Vagina (tissue), 2 donors: ENCODE results near the gene TGFB2. TPM values are rescaled to one million over a fixed set of nuclear protein-coding genes. Genes with fewer than 3 reads are reported as not detected.

Experiments used
- DNase-seq, 2 donors: peaks; one replicate each; pipeline ENCODE4 v3.0.0-alpha.2; 2017; ENCODE audit errors: extremely low spot score in 2 of 2
- H3K27ac ChIP-seq: fragments of 200-600 bp; sonication (generic); one replicate; pipeline ENCODE4 v1.5.1; 2019
- H3K27me3 ChIP-seq: fragments of 200-600 bp; sonication (generic); one replicate; pipeline ENCODE4 v1.5.1; 2019
- H3K36me3 ChIP-seq, 2 donors: fragments of 200-600 bp; sonication (generic); one replicate each; pipeline ENCODE4 v1.5.1; 2017 to 2019
- H3K4me1 ChIP-seq: fragments of 200-600 bp; sonication (generic); one replicate; pipeline ENCODE4 v1.5.1; 2019
- H3K4me3 ChIP-seq, 2 donors: fragments of 200-600 bp; sonication (generic); 1 replicate in 1 of 2; 2 replicates in 1 of 2; pipeline ENCODE4 v1.5.1; 2016 to 2019
- H3K9me3 ChIP-seq: fragments of 200-600 bp; sonication (generic); one replicate; pipeline ENCODE4 v1.5.1; 2019
- CTCF ChIP-seq, 3 experiments: fragments of 450-650 bp in 2 of 3; fragments of 200-600 bp in 1 of 3; sonication (generic) in 1 of 3; IDR thresholded peaks; one replicate each; pipeline ENCODE4 v1.5.1; 2017 to 2019; ENCODE audit warnings: antibody characterized with exemption in 3 of 3, mild to moderate bottlenecking in 2 of 3, moderate library complexity in 2 of 3
- POLR2A ChIP-seq, 2 donors: fragments of 450-650 bp; IDR thresholded peaks; one replicate each; pipeline ENCODE4 v1.6.1; 2017; ENCODE audit warnings: antibody characterized with exemption in 2 of 2, mild to moderate bottlenecking in 2 of 2, moderate library complexity in 2 of 2
- POLR2AphosphoS5 ChIP-seq, 2 donors: sonication (generic); formaldehyde crosslinking; IDR thresholded peaks; one replicate each; pipeline ENCODE4 v1.9.0; 2017; ENCODE audit warnings: antibody characterized with exemption in 2 of 2, mild to moderate bottlenecking in 2 of 2, low read depth in 1 of 2; ENCODE audit not compliant: insufficient read depth in 1 of 2
- intact Hi-C: fragments of 100-400 bp; cut with DNase I; formaldehyde crosslinking; loops from one replicate; pipeline ENCODE4 v1.15.1; 2023
- total RNA-seq: library from RNA; depleted of rRNA; stranded (reverse); fragments of >200 nt; gene quantifications from one replicate; pipeline ENCODE4 v1.2.3, GENCODE V29; 2016

The TGFB2 gene
- total RNA-seq, 1 donor from 2014 or later, result 16.9 TPM

- H3K36me3 ChIP-seq, result peaks cover 0 to 5% of the 10 kb centered on the region in 2 donors
- intact Hi-C loops, result no loop called here
- no peak overlapping the region for H3K4me3 ChIP-seq
- no peaks in the 10 kb centered on the region for H3K4me1 ChIP-seq
- no peak for DNase-seq
- no peak overlapping the region for H3K27ac ChIP-seq
- no peaks in the 10 kb centered on the region for H3K27me3 ChIP-seq
- TF ChIP-seq POLR2A (IDR thresholded peaks at IDR 0.05), result no peak
- TF ChIP-seq CTCF (IDR thresholded peaks at IDR 0.05), result no peak
- no peak for TF ChIP-seq POLR2AphosphoS5 (IDR thresholded peaks at IDR 0.05; ENCODE audit: insufficient read depth in 1 of 2, low read depth in 1 of 2)
- no peaks in the 10 kb centered on the region for H3K9me3 ChIP-seq
Observed at GRCh38 chr1:218439541-218440295, 94.6 kb downstream of the TGFB2 start.

GRCh38 chr1:218443255-218443654, 98.1 kb downstream of the TGFB2 start:
- Histone ChIP-seq H3K27ac (no peak overlapping the region), H3K4me1 (peaks cover 8% of the 10 kb centered on the region), H3K9me3 (no peaks in the 10 kb centered on the region), H3K4me3 (no peak overlapping the region), H3K27me3 (no peaks in the 10 kb centered on the region), H3K36me3 (no peaks in the 10 kb centered on the region)
- TF ChIP-seq CTCF (IDR thresholded peaks at IDR 0.05) (no peak), POLR2AphosphoS5 (IDR thresholded peaks at IDR 0.05; ENCODE audit: insufficient read depth in 1 of 2, low read depth in 1 of 2) (no peak), POLR2A (IDR thresholded peaks at IDR 0.05) (no peak)
- DNase-seq, result no peak
- intact Hi-C loops, result no loop called here

- intact Hi-C loops, result no loop called here
- Histone ChIP-seq H3K36me3 (no peaks in the 10 kb centered on the region), H3K4me1 (peaks cover 8% of the 10 kb centered on the region), H3K27ac (no peak overlapping the region), H3K4me3 (no peak overlapping the region), H3K27me3 (no peaks in the 10 kb centered on the region), H3K9me3 (no peaks in the 10 kb centered on the region)
- DNase-seq, result no peak
- TF ChIP-seq POLR2AphosphoS5 (IDR thresholded peaks at IDR 0.05; ENCODE audit: insufficient read depth in 1 of 2, low read depth in 1 of 2) (no peak), CTCF (IDR thresholded peaks at IDR 0.05) (no peak), POLR2A (IDR thresholded peaks at IDR 0.05) (no peak)
Observed at GRCh38 chr1:218444173-218444572, 99.0 kb downstream of the TGFB2 start.

- Histone ChIP-seq H3K4me3 (no peak overlapping the region), H3K36me3 (no peaks in the 10 kb centered on the region), H3K9me3 (no peaks in the 10 kb centered on the region), H3K4me1 (peaks cover 8% of the 10 kb centered on the region), H3K27ac (no peak overlapping the region), H3K27me3 (no peaks in the 10 kb centered on the region)
- intact Hi-C loops, result no loop called here
- TF ChIP-seq POLR2A (IDR thresholded peaks at IDR 0.05), result no peak
- TF ChIP-seq POLR2AphosphoS5 (IDR thresholded peaks at IDR 0.05; ENCODE audit: insufficient read depth in 1 of 2, low read depth in 1 of 2), result no peak
- TF ChIP-seq CTCF (IDR thresholded peaks at IDR 0.05), result no peak
- DNase-seq, result no peak
Observed at GRCh38 chr1:218444588-218444987, 99.5 kb downstream of the TGFB2 start.

- Histone ChIP-seq H3K9me3 (no peaks in the 10 kb centered on the region), H3K36me3 (no peaks in the 10 kb centered on the region), H3K27ac (peak overlapping the region; percentile 41), H3K4me3 (no peak overlapping the region), H3K27me3 (no peaks in the 10 kb centered on the region), H3K4me1 (peaks cover 8% of the 10 kb centered on the region)
- DNase-seq, result no peak
- no peak for TF ChIP-seq POLR2AphosphoS5 (IDR thresholded peaks at IDR 0.05; ENCODE audit: insufficient read depth in 1 of 2, low read depth in 1 of 2)
- no peak for TF ChIP-seq CTCF (IDR thresholded peaks at IDR 0.05)
- TF ChIP-seq POLR2A (IDR thresholded peaks at IDR 0.05), result no peak
- intact Hi-C loops, result no loop called here
Observed at GRCh38 chr1:218447010-218447689, 102.0 kb downstream of the TGFB2 start.
